Measurements from ENCODE around the gene BCAR1.

DNA sequence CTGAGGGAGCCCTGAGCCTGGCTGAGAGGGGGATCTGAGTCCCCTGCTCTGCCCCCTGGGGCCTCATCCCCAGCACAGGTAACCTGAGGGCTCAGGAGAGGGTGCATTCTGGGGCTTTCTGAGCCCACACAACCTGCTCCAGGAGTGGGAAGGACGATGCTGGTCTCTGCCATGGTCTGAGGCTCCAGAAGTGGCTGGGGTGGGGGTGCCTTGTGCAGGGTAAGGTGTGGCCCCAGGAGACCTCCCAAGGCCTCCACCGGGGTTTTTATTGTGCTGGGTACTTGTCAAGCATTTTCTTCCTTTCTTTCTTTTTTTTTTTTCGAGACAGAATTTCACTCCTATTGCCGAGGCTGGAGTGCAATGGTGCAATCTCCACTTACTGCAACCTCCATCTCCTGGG lies 32.3 kb downstream of the BCAR1 start:
- TF ChIP-seq, protein P1, sequence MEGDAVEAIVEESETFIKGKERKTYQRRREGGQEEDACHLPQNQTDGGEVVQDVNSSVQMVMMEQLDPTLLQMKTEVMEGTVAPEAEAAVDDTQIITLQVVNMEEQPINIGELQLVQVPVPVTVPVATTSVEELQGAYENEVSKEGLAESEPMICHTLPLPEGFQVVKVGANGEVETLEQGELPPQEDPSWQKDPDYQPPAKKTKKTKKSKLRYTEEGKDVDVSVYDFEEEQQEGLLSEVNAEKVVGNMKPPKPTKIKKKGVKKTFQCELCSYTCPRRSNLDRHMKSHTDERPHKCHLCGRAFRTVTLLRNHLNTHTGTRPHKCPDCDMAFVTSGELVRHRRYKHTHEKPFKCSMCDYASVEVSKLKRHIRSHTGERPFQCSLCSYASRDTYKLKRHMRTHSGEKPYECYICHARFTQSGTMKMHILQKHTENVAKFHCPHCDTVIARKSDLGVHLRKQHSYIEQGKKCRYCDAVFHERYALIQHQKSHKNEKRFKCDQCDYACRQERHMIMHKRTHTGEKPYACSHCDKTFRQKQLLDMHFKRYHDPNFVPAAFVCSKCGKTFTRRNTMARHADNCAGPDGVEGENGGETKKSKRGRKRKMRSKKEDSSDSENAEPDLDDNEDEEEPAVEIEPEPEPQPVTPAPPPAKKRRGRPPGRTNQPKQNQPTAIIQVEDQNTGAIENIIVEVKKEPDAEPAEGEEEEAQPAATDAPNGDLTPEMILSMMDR (conservative IDR thresholded peaks at IDR 0.05), result no peak
- no peak for TF ChIP-seq ZFX (IDR thresholded peaks at IDR 0.05)
